GM19455 (cell line): ENCODE results near the gene VPS52.

Experiments used
- ATAC-seq: cut with Tn5 transposase; IDR thresholded peaks from one replicate; pipeline ENCODE4 v1.9.1; 2021; ENCODE audit not compliant: unreplicated experiment

The VPS52 gene

DNA sequence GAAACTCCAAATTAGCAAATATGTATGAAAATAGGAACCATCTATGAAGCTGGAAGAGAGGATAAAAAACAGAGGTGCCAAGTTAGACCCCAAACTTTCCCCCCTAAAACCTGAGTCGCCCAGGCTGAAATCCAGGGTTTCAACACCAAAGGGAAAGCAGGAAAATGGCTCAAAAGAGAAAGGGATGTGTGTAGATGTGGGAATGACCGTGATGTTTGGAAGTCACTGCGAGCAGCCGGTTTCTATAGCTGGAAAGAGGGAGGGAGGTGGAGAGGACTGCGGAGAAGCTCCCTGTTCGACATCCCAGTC lies 58.9 kb downstream of the VPS52 start:
- ATAC-seq = no peak

DNA sequence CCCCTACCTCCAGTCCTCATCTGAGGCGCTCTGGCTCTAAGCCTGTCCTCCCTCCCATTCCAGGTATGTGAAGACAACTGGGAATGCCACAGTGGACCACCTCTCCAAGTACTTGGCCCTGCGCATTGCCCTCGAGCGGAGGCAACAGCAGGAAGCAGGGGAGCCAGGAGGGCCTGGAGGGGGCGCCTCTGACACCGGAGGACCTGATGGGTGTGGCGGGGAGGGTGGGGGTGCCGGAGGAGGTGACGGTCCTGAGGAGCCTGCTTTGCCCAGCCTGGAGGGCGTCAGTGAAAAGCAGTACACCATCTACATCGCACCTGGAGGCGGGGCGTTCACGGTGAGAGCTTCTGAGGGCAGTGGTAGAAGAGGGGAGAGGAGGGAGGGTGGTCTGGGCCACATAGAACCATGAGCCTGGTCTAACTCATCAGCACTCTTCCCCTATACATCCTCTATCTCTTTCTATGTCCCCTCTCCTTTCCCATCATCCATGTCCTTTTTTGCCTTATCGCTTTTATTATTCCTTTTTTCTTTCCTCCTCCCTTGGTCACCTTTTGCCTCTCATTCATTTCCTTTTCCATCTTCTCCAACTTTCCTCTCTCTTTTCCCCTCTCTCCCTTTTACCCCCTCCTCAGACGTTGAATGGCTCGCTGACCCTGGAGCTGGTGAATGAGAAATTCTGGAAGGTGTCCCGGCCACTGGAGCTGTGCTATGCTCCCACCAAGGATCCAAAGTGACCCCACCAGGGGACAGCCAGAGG lies 59.8 kb downstream of the VPS52 start:
- ATAC-seq = no peak

DNA sequence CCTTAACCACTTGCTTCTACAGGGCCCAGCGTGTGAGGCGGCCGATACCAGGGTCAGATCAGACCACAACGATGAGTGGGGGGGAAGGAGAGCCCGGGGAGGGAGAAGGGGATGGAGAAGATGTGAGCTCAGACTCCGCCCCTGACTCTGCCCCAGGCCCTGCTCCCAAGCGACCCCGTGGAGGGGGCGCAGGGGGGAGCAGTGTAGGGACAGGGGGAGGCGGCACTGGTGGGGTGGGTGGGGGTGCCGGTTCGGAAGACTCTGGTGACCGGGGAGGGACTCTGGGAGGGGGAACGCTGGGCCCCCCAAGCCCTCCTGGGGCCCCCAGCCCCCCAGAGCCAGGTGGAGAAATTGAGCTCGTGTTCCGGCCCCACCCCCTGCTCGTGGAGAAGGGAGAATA lies 60.5 kb downstream of the VPS52 start:
- ATAC-seq = no peak

DNA sequence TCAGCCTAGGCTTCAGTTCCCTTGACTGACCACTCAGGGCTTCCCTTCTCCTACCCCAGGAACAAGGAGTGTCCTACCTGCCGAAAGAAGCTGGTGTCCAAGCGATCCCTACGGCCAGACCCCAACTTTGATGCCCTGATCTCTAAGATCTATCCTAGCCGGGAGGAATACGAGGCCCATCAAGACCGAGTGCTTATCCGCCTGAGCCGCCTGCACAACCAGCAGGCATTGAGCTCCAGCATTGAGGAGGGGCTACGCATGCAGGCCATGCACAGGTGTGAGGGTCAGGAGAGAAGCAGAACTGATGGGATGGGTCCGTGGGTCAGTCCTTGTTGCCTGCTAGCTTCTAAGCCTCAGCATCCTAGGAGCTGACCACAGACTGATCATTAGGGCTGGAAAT lies 61.8 kb downstream of the VPS52 start:
- ATAC-seq = no peak

DNA sequence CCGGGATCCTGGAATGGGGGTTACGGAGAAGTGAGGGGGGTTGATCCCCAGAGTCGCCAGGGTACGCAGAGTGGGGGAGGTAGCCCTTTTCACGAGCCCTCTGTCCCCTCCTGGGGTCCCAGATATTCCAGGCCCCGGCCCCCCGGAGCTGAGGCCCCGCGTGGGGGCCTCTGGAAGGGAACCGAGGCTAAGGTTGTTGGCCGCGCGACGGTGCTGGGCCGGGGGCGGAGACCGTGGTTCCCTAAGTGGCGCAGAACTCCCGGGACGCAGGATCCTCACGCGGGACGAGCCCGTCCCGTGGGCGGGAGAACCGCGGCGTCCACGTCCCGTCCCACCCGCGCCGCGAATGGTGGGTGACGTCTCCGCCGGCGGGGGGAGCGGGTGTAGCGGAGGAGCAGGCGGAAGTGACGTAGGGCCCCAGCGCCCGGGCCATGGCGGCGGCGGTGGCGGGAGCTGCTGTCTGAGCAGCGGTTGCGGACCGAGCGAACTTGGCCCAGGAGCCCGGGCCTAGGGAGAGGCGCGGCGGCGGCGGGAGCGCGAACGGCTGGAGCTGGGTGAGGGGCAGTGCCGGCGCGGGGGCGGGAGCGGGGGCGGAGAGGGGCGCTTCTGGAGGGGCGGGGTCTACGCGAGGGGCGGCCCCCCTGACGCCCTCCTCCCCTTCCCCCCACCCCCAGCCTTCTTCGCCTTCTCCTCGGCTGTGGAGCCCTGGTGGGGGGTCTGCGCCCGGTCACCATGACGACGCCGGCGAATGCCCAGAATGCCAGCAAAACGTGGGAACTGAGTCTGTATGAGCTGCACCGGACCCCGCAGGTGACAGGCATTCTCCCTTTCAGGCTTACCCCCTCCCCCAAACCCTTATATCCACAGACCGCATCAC lies 63.3 kb downstream of the VPS52 start, which contains the start of gene RING1:
Gene RING1 (plus strand): TSS at position 410 of the 877 bp plus-strand sequence. CDS start 323 bp downstream, at position 733.
- no peak for ATAC-seq

DNA sequence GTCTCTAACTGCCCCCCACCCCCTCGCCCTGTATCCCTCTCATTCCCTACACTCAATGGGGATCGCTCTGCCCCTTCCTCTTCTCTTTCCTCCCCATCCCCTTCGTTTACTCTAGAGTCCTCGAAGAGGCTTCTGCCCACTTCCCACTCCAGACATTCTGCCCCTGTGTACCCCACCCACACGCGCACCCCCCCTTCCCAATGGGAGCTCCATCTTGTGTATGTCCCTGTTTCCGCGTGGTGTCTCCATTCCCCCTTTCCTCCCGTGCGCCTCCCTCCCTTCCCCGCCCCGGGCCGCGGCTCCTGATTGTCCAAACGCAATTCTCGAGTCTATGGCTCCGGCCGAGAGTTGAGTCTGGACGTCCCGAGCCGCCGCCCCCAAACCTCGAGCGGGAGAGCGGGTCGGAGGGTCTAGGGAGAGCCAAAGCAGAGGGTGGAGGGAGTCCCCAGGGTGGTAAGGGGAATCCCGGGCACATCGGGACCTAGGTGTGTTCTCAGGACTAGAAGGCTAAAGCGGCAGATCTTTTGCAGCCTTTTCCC lies 64.1 kb downstream of the VPS52 start:
- no peak for ATAC-seq

DNA sequence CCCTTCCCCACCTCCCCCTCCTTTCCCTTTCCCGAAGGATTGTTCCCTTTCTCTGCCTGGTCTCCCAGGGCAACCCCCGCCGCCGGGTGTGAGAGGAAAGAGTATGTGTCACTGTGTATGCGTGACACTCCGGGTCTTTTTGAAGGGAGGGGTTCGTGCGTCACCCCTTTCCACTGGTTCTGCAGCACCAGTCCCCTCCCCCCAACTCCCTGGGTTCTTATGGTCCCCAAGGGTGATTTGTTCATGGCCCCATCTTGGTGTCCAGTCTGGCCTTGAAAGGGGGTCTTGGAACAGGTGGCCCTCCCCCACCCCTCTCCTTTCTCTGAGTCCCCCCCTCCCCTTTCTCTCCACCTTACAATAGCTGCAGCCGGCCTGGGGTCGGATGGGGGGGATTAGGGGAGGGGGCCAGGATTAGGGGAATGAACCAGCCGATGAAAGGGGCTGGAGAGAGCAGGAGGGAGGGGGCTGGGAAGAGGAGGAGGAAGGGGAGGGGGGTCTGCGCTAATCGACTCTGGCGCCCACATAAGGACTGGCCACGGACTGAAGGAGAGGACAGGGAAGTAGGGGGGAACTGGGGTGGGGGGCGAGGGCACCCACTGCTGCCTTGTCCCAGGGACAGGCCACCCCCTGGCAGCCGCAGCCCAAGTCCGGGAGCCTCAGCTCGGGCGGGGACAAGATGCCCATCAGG lies 64.7 kb downstream of the VPS52 start:
- no peak for ATAC-seq

DNA sequence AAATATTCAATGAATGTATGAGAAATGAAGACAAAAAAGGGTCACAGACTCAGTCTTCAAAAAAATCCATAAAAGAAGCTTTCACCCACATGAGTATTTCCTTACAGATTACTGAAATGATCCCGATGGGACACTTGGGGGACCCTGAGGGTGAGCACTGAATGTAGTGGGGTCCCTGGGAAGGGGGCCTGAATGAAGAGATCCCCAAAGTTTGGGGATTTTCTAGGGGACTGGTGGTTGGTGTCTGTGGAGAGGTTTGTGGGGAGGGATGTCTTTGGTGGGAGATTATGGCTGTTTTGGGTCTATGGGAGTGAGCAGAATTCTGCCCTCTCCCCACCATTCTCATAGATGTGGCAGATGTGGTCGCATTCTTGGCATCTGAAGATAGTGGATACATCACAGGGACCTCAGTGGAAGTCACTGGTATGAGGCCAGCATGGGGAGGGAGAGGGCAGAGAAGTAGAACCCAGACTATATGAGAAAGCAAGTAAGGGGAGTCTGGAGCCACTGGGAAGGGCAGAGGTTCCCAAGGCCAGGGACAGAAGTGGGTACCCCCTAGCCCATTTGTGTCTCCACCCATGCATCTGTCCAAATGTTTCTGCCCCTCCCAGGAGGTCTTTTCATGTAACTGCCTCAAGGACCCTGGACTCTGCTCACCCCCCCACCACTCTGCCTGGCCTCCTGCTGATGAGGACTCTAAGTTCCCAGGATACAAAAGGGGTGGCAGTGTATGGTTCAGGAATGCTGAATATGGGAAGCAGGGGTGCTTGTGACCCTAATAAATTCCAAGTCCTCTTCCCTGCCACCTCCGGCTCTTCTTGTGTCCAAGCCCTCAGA lies 65.4 kb downstream of the VPS52 start:
- ATAC-seq = no peak

DNA sequence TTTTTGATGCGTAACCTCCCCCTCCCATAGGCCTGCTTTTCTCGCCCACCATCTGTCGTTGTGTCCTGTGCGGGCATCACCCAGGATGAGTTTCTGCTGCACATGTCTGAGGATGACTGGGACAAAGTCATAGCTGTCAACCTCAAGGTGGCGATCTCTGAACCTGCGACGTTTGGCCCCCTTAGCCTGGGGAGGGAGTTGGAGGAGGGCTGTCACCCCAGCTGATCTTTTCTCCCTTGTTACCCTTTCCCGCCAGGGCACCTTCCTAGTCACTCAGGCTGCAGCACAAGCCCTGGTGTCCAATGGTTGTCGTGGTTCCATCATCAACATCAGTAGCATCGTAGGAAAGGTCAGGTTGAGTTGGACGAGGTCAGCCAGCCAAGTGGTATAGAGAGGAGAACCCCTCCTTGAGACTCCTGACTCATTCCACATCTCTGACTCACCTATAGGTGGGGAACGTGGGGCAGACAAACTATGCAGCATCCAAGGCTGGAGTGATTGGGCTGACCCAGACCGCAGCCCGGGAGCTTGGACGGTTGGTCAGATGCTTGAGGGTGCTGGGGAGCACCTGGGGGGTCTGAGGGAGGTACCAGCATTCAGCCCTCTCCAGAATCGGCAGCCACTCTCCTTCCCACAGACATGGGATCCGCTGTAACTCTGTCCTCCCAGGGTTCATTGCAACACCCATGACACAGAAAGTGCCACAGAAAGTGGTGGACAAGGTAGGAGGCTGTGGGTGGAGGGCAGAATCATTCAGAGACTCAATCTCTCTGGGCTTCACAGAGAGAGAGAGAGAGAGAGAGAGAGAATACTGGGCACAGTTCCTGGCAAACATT lies 66.3 kb downstream of the VPS52 start:
- ATAC-seq = no peak

DNA sequence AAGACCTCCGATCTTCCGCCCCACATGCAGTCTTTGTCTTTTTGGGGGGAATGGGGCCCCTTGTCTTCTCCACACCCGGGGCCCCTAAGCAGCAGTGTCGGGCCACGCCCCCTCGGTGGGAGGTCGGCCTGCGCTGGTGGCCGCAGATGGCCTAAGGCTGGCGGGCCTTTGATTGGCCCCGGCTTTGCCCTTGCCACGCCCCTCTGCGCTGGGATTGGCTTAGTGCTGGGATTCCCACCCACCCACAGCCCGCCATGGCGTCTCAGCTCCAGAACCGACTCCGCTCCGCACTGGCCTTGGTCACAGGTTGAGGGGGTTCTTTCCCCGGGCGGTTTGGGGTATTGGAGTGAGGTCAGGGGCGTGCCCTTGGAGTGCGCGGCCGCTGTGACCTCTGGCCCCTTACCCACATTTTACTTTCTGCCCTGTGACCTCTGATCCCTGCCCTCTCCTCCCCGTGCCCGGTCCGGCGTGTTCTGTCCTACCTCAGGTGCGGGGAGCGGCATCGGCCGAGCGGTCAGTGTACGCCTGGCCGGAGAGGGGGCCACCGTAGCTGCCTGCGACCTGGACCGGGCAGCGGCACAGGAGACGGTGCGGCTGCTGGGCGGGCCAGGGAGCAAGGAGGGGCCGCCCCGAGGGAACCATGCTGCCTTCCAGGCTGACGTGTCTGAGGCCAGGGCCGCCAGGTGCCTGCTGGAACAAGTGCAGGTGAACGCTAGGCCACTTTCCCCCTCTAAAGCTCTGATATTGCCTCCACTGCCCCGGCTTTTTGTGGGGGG lies 67.1 kb downstream of the VPS52 start, which contains the start of gene HSD17B8:
Gene HSD17B8 (plus strand): TSS at position 241 of the 776 bp plus-strand sequence. CDS start 14 bp downstream, at position 255.
- ATAC-seq = peak; percentile 46

DNA sequence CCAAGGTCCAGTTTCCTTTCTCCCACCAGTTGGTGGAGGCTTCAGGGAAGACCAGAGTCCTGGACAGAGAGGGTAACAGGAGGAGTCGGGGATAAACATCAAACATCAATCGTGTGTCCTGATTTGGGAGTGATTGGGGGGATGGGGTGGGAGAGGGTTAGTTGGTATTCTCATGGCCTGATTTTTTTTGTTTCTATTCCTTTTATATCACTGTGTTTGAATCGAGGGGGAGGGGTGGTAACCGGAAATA lies 67.6 kb downstream of the VPS52 start:
- ATAC-seq = no peak

DNA sequence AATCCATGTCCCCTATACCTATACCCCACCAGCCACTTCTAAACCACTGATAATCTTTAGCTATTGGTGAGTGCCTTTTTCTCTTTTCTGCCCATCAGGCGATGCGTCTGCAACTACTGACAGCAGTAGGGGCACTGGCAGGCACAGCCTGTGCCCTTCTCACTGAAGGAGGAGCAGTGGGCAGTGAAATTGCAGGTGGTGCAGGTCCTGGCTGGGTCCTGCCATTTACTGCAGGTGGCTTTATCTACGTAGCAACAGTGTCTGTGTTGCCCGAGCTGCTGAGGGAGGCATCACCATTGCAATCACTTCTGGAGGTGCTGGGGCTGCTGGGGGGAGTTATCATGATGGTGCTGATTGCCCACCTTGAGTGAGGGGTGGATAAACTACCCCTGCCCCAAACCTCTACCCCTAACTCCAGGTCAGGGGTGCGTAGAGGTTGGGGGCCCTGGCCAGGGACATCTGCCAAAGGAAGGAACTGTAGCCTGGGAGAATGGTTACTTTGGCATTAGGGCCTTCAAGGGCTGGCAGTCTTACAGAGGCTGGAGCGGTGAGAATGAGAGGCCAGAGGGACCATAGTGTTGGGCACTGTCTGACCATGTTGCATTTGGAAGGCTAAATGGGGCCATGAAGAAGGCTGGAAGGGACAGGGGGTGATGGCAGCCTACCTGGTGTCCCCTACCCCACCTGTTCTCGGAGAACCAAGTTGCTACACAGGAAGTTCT lies 68.1 kb downstream of the VPS52 start:
- no peak for ATAC-seq

DNA sequence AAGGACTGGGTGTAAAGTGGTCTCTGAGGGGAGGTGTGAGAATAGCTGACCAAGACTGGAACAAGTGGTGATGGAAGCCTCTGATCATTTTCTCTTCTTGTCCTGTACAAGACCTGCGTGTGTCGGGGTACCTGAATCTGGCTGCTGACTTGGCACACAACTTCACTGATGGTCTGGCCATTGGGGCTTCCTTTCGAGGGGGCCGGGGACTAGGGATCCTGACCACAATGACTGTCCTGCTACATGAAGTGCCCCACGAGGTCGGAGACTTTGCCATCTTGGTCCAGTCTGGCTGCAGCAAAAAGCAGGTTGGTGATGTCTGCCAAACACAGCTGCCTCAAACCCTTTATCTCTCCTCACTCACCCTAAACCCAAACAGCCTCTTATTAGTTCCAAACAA lies 68.9 kb downstream of the VPS52 start:
- ATAC-seq = no peak

DNA sequence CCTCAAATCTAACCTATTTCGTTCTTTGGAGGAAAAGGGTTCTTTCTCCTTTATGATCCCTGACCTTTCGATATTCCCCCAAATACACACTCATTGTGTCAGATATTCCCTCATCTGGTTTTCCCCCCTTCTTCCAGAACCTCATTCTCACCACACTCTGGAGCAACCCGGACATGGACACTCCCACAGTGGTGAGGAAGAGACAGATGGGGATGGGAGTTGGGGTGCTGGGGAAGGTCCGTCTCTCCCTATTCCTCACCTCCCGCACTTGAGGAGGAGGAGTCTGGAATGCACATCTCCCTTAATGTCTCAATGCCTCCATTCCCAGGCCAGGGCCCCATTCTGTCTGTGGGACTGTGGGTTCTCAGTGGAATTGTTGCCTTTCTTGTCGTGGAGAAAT lies 69.7 kb downstream of the VPS52 start:
- no peak for ATAC-seq

DNA sequence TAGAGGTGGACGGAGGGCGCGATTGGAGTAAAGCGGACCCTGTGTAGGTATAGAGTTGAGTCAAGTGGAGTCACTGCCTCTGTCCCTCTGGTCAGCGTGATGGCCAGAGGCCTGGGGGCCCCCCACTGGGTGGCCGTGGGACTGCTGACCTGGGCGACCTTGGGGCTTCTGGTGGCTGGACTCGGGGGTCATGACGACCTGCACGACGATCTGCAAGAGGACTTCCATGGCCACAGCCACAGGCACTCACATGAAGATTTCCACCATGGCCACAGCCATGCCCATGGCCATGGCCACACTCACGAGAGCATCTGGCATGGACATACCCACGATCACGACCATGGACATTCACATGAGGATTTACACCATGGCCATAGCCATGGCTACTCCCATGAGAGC lies 70.5 kb downstream of the VPS52 start:
- ATAC-seq = no peak
